Brain microvascular endothelial cell (primary cell): ENCODE data around the gene DDX27.

Experiments
- DNase-seq: peaks from one replicate; pipeline ENCODE4 v3.0.0-alpha.2; 2020
- H3K27ac ChIP-seq: fragments of 250-450 bp; sonication (Bioruptor Pico); 2 replicates; pipeline ENCODE4 v1.5.1; 2020; ENCODE audit warnings: mild to moderate bottlenecking, moderate library complexity
- H3K27me3 ChIP-seq: fragments of 250-450 bp; sonication (Bioruptor Pico); replicated peaks from 2 replicates; pipeline ENCODE4 v1.5.1; 2020; ENCODE audit warnings: mild to moderate bottlenecking
- H3K36me3 ChIP-seq: fragments of 250-450 bp; sonication (Bioruptor Pico); replicated peaks from 2 replicates; pipeline ENCODE4 v1.5.1; 2020; ENCODE audit warnings: mild to moderate bottlenecking
- H3K4me3 ChIP-seq: 2 replicates; pipeline ENCODE4 v1.5.1; 2011; ENCODE audit warnings: low read depth, mild to moderate bottlenecking, control low read depth, low read length, moderate library complexity
- in situ Hi-C: cut with HindIII; loops from 2 replicates; pipeline ENCODE4 v1.10.0; 2017; ENCODE audit warnings: low sequenced_read_pairs, low pct_ligation_motif_present
- TF ChIP-seq, protein P1 (sequence below): IDR thresholded peaks from 2 replicates; pipeline ENCODE4 v1.5.1; 2011; ENCODE audit warnings: low read depth, mild to moderate bottlenecking, moderate library complexity, low read length, control low read depth, inconsistent platforms; ENCODE audit errors: missing control alignments

DDX27 gene

DNA sequence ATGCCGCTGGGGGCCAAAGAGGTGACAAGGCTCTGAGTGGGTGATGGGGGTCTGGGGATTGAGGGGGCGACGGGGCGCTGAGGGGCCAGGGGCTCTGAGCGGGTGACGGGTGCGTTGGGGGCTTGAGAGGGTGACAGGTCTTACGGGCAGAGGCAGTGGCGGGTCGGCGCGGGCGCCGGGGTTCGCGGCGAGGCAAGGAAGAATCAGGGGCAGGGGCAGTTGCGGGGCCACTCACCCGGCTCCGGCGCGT, 58.5 kb downstream of the DDX27 start:
- Histone ChIP-seq H3K27ac (peak overlapping the region; percentile 91), H3K27me3 (no peaks in the 10 kb centered on the region), H3K36me3 (peaks cover 53% of the 10 kb centered on the region)

DNA sequence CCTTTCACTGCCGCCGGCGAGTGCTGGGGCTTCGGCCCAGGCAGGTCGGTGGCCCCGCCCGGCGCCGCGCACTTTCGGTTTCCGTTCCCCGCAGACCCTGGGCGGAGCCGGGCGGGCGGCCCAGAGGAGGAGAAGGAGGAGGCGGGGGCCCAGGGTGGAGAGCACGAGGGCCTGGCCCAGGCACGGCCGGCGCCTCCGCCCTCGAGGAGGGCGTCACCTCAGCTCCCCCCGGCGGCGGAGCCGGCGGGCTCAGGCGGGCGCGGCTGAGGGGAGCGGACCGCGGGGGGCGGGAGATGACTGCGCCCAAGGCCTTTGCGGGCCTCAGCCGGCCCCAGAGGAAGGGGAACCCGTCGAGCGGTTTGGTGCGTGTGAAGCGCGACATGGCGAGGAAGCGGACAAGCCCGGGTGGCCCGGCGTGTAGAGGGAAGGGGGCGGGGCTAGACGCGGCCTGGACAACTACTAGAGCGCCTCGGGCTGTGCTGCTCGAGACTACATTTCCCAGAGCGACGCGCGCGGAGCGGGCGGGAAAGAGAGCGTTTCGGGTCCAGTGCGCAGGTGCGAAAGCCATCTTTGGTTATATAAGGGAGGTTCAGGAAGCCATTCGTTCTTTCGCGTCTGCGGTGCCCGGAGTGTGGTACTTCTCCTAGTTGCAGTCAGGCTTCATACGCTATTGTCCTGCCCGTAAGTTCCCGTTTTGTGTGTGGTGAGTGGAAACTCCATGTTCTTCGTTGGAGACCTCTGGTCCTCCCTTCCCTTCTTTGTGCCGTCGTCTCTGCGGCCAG, 59.0 kb downstream of the DDX27 start, which contains the start of gene ZNFX1:
Gene ZNFX1, minus strand, starts transcription at position 22 of the 782 bp plus-strand sequence. CDS start 2,218 bp downstream, outside the sequence.
- H3K36me3 ChIP-seq, result peaks cover 55% of the 10 kb centered on the region
- in situ Hi-C loops, result no loop called here
- no peaks in the 10 kb centered on the region for H3K27me3 ChIP-seq
- peak; percentile 98 for DNase-seq
- peak within 1 kb of the TSS; percentile 99 for H3K4me3 ChIP-seq
- TF ChIP-seq, protein P1, sequence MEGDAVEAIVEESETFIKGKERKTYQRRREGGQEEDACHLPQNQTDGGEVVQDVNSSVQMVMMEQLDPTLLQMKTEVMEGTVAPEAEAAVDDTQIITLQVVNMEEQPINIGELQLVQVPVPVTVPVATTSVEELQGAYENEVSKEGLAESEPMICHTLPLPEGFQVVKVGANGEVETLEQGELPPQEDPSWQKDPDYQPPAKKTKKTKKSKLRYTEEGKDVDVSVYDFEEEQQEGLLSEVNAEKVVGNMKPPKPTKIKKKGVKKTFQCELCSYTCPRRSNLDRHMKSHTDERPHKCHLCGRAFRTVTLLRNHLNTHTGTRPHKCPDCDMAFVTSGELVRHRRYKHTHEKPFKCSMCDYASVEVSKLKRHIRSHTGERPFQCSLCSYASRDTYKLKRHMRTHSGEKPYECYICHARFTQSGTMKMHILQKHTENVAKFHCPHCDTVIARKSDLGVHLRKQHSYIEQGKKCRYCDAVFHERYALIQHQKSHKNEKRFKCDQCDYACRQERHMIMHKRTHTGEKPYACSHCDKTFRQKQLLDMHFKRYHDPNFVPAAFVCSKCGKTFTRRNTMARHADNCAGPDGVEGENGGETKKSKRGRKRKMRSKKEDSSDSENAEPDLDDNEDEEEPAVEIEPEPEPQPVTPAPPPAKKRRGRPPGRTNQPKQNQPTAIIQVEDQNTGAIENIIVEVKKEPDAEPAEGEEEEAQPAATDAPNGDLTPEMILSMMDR, result no peak
- peak within 1 kb of the TSS; percentile 91 for H3K27ac ChIP-seq

More for the DNA sequence above, 58.5 kb downstream of the DDX27 start:
- in situ Hi-C loops, result no loop called here
- TF ChIP-seq, protein P1, result no peak
- no peak for DNase-seq
- peak overlapping the region; percentile 99 for H3K4me3 ChIP-seq

DNA sequence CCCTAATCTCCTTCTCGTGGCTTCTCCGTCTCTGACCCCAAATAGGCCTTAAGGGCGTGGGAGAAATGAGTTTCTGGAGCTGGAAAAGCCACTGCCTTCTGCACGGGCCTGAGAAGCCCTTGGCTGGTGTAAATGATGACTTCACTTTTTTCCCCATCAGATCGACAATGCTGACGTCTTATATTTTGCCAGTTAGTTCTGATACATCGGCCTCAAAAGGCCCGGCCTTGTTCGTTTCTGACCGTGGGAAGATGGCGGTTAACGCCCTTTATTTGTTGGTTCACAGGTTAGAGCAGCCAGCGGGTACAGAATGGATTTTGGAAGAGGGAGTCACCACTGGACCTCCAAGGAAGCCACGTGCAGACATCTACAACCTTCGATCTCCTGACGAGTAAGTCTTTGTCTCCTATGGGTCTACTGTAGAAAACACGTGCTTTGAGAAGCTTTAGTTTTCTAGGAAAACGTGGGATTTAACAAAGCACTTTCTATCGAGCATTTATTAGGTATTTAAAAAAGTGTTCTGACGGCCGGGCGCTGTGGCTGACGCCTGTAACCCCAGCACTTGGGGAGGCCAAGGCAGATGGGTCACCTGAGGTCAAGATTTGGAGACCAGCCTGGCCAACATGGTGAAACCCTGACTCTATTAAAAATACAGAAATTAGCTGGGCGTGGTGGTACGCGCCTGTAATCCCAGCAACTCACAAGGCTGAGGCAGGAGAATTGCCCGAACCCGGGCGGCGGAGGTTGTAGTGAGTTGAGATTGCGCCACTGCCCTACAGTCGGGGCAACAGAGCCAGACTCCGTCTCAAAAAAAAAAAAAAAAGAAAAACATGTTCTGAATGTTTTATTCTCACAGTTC, 59.8 kb downstream of the DDX27 start:
- TF ChIP-seq, protein P1, result no peak
- peak overlapping the region; percentile 99 for H3K4me3 ChIP-seq
- no peaks in the 10 kb centered on the region for H3K27me3 ChIP-seq
- peaks cover 59% of the 10 kb centered on the region for H3K36me3 ChIP-seq
- DNase-seq, result peak; percentile 23
- peak overlapping the region; percentile 91 for H3K27ac ChIP-seq
- in situ Hi-C loops, result no loop called here

DNA sequence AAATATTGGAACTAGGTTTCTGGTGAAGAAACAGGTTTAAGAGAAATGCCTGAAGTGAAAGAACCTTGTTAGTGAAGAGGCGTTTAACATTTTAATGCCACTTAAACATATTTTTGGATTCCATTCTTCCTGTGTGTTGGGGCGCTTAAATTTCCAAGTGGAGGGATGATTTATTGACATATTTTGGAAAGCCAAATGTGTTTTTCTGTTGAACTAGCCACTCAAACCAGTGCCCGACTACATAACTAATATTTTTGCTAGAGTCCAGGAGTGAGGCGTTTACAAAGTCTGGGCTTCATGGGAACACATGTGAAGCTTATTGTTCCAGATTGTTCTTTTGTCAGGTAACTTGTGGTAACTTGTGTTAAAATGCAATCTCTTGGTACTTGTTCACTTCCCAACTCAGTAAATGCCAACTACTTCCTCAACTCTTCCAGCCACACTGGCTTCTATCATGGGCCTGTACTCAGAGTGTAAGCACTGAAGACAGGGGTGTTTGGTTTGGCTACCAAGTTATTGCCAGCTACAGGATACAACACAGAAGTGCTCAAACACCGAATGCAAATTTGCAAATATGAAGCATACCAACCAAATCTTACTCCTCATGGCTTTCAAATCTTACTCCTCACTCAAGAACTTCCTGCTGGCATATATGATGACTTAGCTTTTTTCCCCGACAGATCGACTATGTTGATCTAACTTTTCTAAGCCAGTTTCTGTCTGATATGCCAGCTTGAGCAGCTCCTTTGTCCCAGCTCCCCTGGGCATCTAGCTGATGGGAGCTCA, 60.7 kb downstream of the DDX27 start:
- Histone ChIP-seq H3K36me3 (peaks cover 68% of the 10 kb centered on the region), H3K27me3 (no peaks in the 10 kb centered on the region), H3K27ac (peak overlapping the region; percentile 6), H3K4me3 (peak overlapping the region; percentile 99)
- in situ Hi-C loops, result no loop called here
- TF ChIP-seq, protein P1, result no peak
- no peak for DNase-seq

DNA sequence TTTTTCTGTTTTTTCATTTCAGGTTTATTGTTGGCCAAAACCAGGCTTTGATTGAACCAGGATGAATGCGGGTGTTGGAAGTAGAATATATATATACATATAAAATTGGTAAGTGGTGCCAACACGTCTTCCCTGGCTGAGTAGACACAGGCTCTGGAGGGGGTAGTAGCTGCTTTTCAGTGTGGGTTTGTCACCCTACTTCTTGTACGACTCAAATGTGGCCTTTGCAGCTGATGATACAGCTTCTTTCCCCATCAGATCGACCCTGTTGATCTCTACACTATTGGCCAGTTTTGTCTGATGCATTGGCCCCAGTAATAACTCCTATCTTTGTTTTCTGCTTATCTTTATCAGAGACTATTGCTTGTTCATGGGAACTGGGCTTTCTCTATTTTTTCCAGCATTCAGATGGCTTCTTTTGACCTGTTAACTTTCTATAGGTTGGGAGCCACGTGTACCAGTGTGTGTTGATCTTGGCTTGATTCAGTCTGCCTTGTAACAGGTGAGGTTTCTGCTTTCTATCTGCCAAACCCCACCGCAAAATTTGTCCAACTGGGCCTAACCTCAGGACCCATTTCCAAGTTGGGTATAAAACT, 61.3 kb downstream of the DDX27 start:
- no peaks in the 10 kb centered on the region for H3K27me3 ChIP-seq
- TF ChIP-seq, protein P1, result no peak
- H3K4me3 ChIP-seq, result peak overlapping the region; percentile 99
- in situ Hi-C loops, result no loop called here
- H3K27ac ChIP-seq, result no peak overlapping the region
- no peak for DNase-seq
- H3K36me3 ChIP-seq, result peaks cover 70% of the 10 kb centered on the region
